DND-41 (cell line): ENCODE measurements around the gene PRDM15.

ENCODE experiments used
- ATAC-seq: fragments of 200-7000 bp; cut with Tn5 transposase; 3 replicates; pipeline ENCODE4 v1.9.1; 2021; ENCODE audit warnings: low read depth; ENCODE audit not compliant: insufficient read depth
- DNase-seq: peaks from one replicate; pipeline ENCODE4 v3.0.0-alpha.2; 2020
- H2AFZ ChIP-seq: 2 replicates; pipeline ENCODE4 v1.6.0; 2012; ENCODE audit warnings: low read depth, low read length
- H3K27ac ChIP-seq: 2 replicates; pipeline ENCODE4 v1.5.1; 2012; ENCODE audit warnings: low read length, inconsistent platforms
- H3K27me3 ChIP-seq: fragments of 200-600 bp; sonication (generic); 2 replicates; pipeline ENCODE4 v1.6.0; 2012; ENCODE audit warnings: low read length, mild to moderate bottlenecking, inconsistent platforms; ENCODE audit not compliant: insufficient read depth, poor library complexity
- H3K36me3 ChIP-seq: 2 replicates; pipeline ENCODE4 v1.5.1; 2012; ENCODE audit warnings: low read length, inconsistent platforms; ENCODE audit not compliant: insufficient read depth
- H3K4me1 ChIP-seq: 2 replicates; pipeline ENCODE4 v1.5.1; 2012; ENCODE audit warnings: mild to moderate bottlenecking, low read length; ENCODE audit not compliant: insufficient read depth
- H3K4me2 ChIP-seq: 2 replicates; pipeline ENCODE4 v1.6.0; 2012; ENCODE audit warnings: mild to moderate bottlenecking, moderate library complexity, low read length, inconsistent platforms; ENCODE audit not compliant: insufficient read depth
- H3K4me3 ChIP-seq, 2 experiments: fragments of 200-600 bp in 1 of 2; shearing (Covaris generic) in 1 of 2; 2 replicates each; pipeline ENCODE4 v1.5.1; 2012 to 2016; ENCODE audit warnings: inconsistent platforms in 2 of 2, low read length in 2 of 2, mild to moderate bottlenecking in 2 of 2, low read depth in 1 of 2, moderate library complexity in 1 of 2
- H3K79me2 ChIP-seq: 2 replicates; pipeline ENCODE4 v1.6.0; 2012; ENCODE audit warnings: low read length, inconsistent platforms; ENCODE audit not compliant: insufficient read depth
- H3K9ac ChIP-seq: 2 replicates; pipeline ENCODE4 v1.6.0; 2012; ENCODE audit warnings: low read depth, mild to moderate bottlenecking, inconsistent platforms, low read length, moderate library complexity
- H3K9me3 ChIP-seq: 2 replicates; pipeline ENCODE4 v1.5.1; 2012; ENCODE audit warnings: low read length, moderate library complexity, mild to moderate bottlenecking, inconsistent platforms; ENCODE audit not compliant: insufficient read depth, severe bottlenecking
- H4K20me1 ChIP-seq: 2 replicates; pipeline ENCODE4 v1.6.0; 2012; ENCODE audit warnings: low read length; ENCODE audit not compliant: insufficient read depth
- CTCF ChIP-seq: IDR thresholded peaks from 2 replicates; pipeline ENCODE4 v1.5.1; 2012; ENCODE audit warnings: borderline replicate concordance, low read length, moderate library complexity, mild to moderate bottlenecking; ENCODE audit not compliant: poor library complexity, severe bottlenecking; ENCODE audit errors: extremely low read depth
- EZH2 ChIP-seq: IDR thresholded peaks from 3 replicates; pipeline ENCODE4 v1.6.1; 2012; ENCODE audit warnings: borderline replicate concordance, low read depth, mild to moderate bottlenecking, moderate library complexity, low read length, inconsistent platforms; ENCODE audit not compliant: severe bottlenecking

The PRDM15 gene

GRCh38 chr21:41835711-41836154 lies 43.4 kb downstream of the PRDM15 start:
- Histone ChIP-seq H3K79me2 (no peaks in the 10 kb centered on the region), H3K4me1 (no peaks in the 10 kb centered on the region), H3K4me3 (no peak overlapping the region), H3K9me3 (no peaks in the 10 kb centered on the region), H3K27me3 (no peaks in the 10 kb centered on the region), H2AFZ (no peak overlapping the region), H3K4me2 (no peak overlapping the region), H3K27ac (no peak overlapping the region), H3K36me3 (peaks cover 87% of the 10 kb centered on the region), H3K9ac (no peak overlapping the region), H4K20me1 (no peaks in the 10 kb centered on the region)
- DNase-seq (no peak), ATAC-seq (no peak)
- no peak for TF ChIP-seq CTCF
- no peak for TF ChIP-seq EZH2

- Histone ChIP-seq H3K36me3 (peaks cover 83% of the 10 kb centered on the region), H3K9me3 (no peaks in the 10 kb centered on the region), H3K4me3 (no peak overlapping the region), H3K4me2 (no peak overlapping the region), H3K27me3 (no peaks in the 10 kb centered on the region), H3K27ac (no peak overlapping the region), H3K9ac (no peak overlapping the region), H4K20me1 (no peaks in the 10 kb centered on the region; the same call in 1 of the 2 replicates), H3K79me2 (no peaks in the 10 kb centered on the region), H2AFZ (no peak overlapping the region), H3K4me1 (no peaks in the 10 kb centered on the region)
- DNase-seq = no peak
- ATAC-seq = no peak
- no peak for TF ChIP-seq EZH2
- TF ChIP-seq CTCF = no peak
These were observed 44.0 kb downstream of the PRDM15 start for GRCh38 chr21:41834926-41835663.

GRCh38 chr21:41834252-41834925 lies 44.8 kb downstream of the PRDM15 start:
- no peak for DNase-seq
- Histone ChIP-seq H3K79me2 (no peaks in the 10 kb centered on the region), H3K4me3 (no peak overlapping the region), H3K27ac (no peak overlapping the region), H3K4me1 (no peaks in the 10 kb centered on the region), H3K9ac (no peak overlapping the region), H3K9me3 (no peaks in the 10 kb centered on the region), H3K4me2 (no peak overlapping the region), H4K20me1 (no peaks in the 10 kb centered on the region; the same call in 1 of the 2 replicates), H3K27me3 (no peaks in the 10 kb centered on the region), H3K36me3 (peaks cover 77% of the 10 kb centered on the region), H2AFZ (no peak overlapping the region)
- no peak for TF ChIP-seq EZH2
- TF ChIP-seq CTCF = no peak
- no peak for ATAC-seq
